GM19023 (cell line): ENCODE measurements around the gene KDM2B.
A peak's percentile ranks its signal among the peaks of the same experiment; 100 is the strongest.

Source experiments
- ATAC-seq: cut with Tn5 transposase; IDR thresholded peaks from one replicate; pipeline ENCODE4 v1.9.1; 2021; ENCODE audit warnings: mild to moderate bottlenecking, moderate library complexity; ENCODE audit not compliant: unreplicated experiment

Gene KDM2B

GRCh38 chr12:121568518-121568917 lies 12.3 kb downstream of the KDM2B start:
- no peak for ATAC-seq

GRCh38 chr12:121565076-121565475 lies 15.7 kb downstream of the KDM2B start:
- no peak for ATAC-seq

GRCh38 chr12:121562488-121562887 lies 18.3 kb downstream of the KDM2B start:
- no peak for ATAC-seq

- ATAC-seq, result no peak
Observed at GRCh38 chr12:121561009-121561395, 19.8 kb downstream of the KDM2B start.

GRCh38 chr12:121560392-121561008 lies 20.3 kb downstream of the KDM2B start:
- no peak for ATAC-seq

- ATAC-seq, result no peak
Observed at GRCh38 chr12:121558956-121559355, 21.9 kb downstream of the KDM2B start.

- ATAC-seq, result no peak
Observed at GRCh38 chr12:121550974-121551634, 29.7 kb downstream of the KDM2B start.

- no peak for ATAC-seq
Observed at GRCh38 chr12:121549075-121549474, 31.7 kb downstream of the KDM2B start.

- ATAC-seq, result no peak
Observed at GRCh38 chr12:121545480-121545879, 35.3 kb downstream of the KDM2B start.

GRCh38 chr12:121543786-121544185 lies 37.0 kb downstream of the KDM2B start:
- ATAC-seq, result no peak

GRCh38 chr12:121539908-121540307 lies 40.9 kb downstream of the KDM2B start:
- no peak for ATAC-seq

- no peak for ATAC-seq
Observed at GRCh38 chr12:121538699-121539061, 42.1 kb downstream of the KDM2B start.

GRCh38 chr12:121537814-121538698 lies 42.8 kb downstream of the KDM2B start:
- ATAC-seq, result peak; percentile 15

- ATAC-seq, result peak; percentile 60
Observed at GRCh38 chr12:121536899-121537813, 43.7 kb downstream of the KDM2B start.

- peak; percentile 49 for ATAC-seq
Observed at GRCh38 chr12:121536054-121536898, 44.5 kb downstream of the KDM2B start.

GRCh38 chr12:121535150-121536053 lies 45.4 kb downstream of the KDM2B start:
- no peak for ATAC-seq

GRCh38 chr12:121534495-121535148 lies 46.2 kb downstream of the KDM2B start:
- ATAC-seq, result no peak

- no peak for ATAC-seq
Observed at GRCh38 chr12:121533394-121534090, 47.3 kb downstream of the KDM2B start.
